PFSK-1 (cell line): ENCODE results near the gene EFCAB6.

Experiments
- FOXP2 ChIP-seq: optimal IDR thresholded peaks from 2 replicates; pipeline ENCODE3; 2011; ENCODE audit warnings: borderline replicate concordance, control low read depth, inconsistent platforms; ENCODE audit not compliant: insufficient read depth; ENCODE audit errors: extremely low read length, extremely low read depth
- POLR2AphosphoS5 ChIP-seq: IDR thresholded peaks from 2 replicates; pipeline ENCODE4 v1.6.1; 2012; ENCODE audit warnings: low read depth, mild to moderate bottlenecking, control low read depth, low read length, moderate library complexity
- SIN3A ChIP-seq: IDR thresholded peaks from 2 replicates; pipeline ENCODE4 v1.6.1; 2012; ENCODE audit warnings: mild to moderate bottlenecking, low read length, moderate library complexity, borderline replicate concordance; ENCODE audit not compliant: insufficient read depth
- TAF1 ChIP-seq: IDR thresholded peaks from 2 replicates; pipeline ENCODE4 v1.6.1; 2012; ENCODE audit warnings: low read length, control low read depth, borderline replicate concordance; ENCODE audit not compliant: insufficient read depth
- TF ChIP-seq, protein P1 (sequence below), 2 experiments: IDR thresholded peaks; 2 replicates each; pipeline versions ENCODE4 v1.6.1 to v1.8.0; 2011 to 2012; ENCODE audit warnings: low read depth in 2 of 2, low read length in 2 of 2, control low read depth in 1 of 2, inconsistent platforms in 1 of 2, mild to moderate bottlenecking in 1 of 2, moderate library complexity in 1 of 2; ENCODE audit not compliant: insufficient read depth in 1 of 2

The EFCAB6 gene

DNA sequence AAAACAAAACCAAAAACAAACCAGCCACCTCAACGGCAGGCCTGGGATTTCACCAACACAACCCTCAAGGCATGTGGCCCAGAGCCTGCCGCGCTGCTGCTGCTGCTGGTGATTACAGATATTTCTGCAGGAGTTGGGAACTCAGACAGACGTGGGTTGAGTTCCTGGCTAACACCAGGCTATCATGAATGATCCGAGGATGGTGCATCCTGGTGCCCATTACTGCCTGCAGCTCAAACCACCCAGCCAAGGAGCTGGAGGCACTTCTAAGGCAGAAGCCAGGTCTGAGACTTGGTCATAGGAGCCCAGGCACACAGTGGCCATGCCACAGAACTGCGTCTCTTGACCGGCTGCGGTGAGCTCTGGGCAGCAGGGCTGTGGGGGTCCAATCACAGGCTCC, 248.5 kb downstream of the EFCAB6 start:
- TF ChIP-seq SIN3A: no peak
- TF ChIP-seq, protein P1, sequence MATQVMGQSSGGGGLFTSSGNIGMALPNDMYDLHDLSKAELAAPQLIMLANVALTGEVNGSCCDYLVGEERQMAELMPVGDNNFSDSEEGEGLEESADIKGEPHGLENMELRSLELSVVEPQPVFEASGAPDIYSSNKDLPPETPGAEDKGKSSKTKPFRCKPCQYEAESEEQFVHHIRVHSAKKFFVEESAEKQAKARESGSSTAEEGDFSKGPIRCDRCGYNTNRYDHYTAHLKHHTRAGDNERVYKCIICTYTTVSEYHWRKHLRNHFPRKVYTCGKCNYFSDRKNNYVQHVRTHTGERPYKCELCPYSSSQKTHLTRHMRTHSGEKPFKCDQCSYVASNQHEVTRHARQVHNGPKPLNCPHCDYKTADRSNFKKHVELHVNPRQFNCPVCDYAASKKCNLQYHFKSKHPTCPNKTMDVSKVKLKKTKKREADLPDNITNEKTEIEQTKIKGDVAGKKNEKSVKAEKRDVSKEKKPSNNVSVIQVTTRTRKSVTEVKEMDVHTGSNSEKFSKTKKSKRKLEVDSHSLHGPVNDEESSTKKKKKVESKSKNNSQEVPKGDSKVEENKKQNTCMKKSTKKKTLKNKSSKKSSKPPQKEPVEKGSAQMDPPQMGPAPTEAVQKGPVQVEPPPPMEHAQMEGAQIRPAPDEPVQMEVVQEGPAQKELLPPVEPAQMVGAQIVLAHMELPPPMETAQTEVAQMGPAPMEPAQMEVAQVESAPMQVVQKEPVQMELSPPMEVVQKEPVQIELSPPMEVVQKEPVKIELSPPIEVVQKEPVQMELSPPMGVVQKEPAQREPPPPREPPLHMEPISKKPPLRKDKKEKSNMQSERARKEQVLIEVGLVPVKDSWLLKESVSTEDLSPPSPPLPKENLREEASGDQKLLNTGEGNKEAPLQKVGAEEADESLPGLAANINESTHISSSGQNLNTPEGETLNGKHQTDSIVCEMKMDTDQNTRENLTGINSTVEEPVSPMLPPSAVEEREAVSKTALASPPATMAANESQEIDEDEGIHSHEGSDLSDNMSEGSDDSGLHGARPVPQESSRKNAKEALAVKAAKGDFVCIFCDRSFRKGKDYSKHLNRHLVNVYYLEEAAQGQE (IDR thresholded peaks at IDR 0.05; ENCODE audit: insufficient read depth in 1 of 2, low read depth in 2 of 2, low read length in 2 of 2): no peak
- TF ChIP-seq FOXP2: no peak

GRCh38 chr22:43562843-43563242, 249.3 kb downstream of the EFCAB6 start:
- TF ChIP-seq, protein P1 (IDR thresholded peaks at IDR 0.05; ENCODE audit: insufficient read depth in 1 of 2, low read depth in 2 of 2, low read length in 2 of 2): no peak
- TF ChIP-seq TAF1 (no peak), FOXP2 (no peak), POLR2AphosphoS5 (no peak), SIN3A (no peak)

DNA sequence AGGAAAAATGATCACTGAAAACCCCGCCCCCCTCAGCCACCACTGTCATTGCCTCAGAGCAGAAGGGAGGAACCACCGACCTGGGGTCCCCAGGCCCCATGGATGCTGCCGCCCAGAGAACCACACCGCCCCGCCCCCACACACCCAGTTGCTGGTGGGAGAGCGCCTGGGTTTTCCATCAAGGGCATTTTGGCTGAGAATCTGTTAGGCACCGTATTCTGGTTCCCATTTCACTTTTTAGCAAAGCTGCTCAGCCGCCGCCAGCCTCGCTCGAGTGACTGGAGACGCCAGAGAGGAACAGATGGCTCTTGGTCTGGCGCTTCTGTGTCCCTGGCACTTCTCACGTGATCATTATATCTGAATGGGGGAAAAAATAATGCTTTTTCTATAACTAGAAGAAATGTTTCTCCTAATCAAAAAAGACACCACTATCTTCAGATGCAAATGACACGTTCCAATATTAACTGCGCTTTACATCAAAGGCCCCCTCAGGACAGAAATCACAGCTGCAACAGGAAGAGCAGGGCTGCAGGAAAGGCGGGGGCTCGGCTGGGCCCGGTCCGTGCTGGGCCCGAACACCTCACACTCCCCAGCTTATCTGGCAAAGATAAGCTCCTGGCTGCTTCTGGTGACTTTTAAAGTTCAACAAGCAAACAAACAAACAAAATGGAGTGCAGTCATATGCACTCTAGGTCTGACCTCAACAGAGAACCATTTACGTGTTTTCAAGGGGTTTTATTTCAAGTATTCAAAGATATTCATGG, 250.5 kb downstream of the EFCAB6 start:
- TF ChIP-seq, protein P1 (IDR thresholded peaks at IDR 0.05; ENCODE audit: insufficient read depth in 1 of 2, low read depth in 2 of 2, low read length in 2 of 2): no peak
- TF ChIP-seq TAF1 (no peak), POLR2AphosphoS5 (no peak), SIN3A (no peak), FOXP2 (no peak)

DNA sequence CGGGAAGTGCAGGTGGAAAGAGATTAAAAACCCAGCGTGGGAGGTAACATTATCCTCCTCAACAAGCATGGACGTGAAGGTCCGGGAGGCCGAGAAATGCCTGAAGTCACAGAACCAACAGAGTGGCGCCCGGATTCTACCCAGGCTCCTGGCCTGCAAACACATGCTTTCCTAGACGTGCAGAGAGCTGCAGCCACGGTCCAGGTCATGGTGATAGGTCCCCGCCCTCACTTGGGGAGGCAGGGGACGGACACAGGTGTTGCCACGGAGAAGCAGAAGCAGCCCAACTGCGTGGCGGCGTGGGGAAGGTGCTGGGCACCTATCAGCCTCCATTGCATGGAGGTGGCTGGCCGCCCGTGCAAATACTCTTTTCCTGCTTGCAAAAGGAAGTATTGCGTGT, 251.5 kb downstream of the EFCAB6 start:
- TF ChIP-seq, protein P1 (IDR thresholded peaks at IDR 0.05; ENCODE audit: insufficient read depth in 1 of 2, low read depth in 2 of 2, low read length in 2 of 2): no peak
- TF ChIP-seq FOXP2 (no peak), TAF1 (no peak), SIN3A (no peak), POLR2AphosphoS5 (no peak)
